Cardiac muscle cell (in vitro differentiated cells and primary cell): ENCODE data around the gene TAS1R3. TPM values are rescaled to one million over a fixed set of nuclear protein-coding genes. Genes with fewer than 3 reads are reported as not detected.

Experiments
- DNase-seq, 2 donors: peaks; one replicate each; pipeline versions ENCODE4 v3.0.0 to v3.0.0-alpha.2; 2010 to 2017; ENCODE audit warnings: low read depth in 1 of 2, low spot score in 1 of 2
- H3K27ac ChIP-seq: fragments of 200-600 bp; sonication (generic); 2 replicates; pipeline ENCODE4 v1.5.1; 2016
- H3K27me3 ChIP-seq: fragments of 200-600 bp; sonication (generic); 2 replicates; pipeline ENCODE4 v1.6.0; 2016; ENCODE audit warnings: control low read depth
- H3K36me3 ChIP-seq: fragments of 200-600 bp; sonication (generic); 2 replicates; pipeline ENCODE4 v1.5.1; 2016; ENCODE audit warnings: control low read depth
- H3K4me1 ChIP-seq: fragments of 200-600 bp; sonication (generic); 2 replicates; pipeline ENCODE4 v1.8.1; 2017; ENCODE audit warnings: low read depth, mild to moderate bottlenecking, mixed run types
- H3K4me3 ChIP-seq: fragments of 200-600 bp; sonication (generic); 2 replicates; pipeline ENCODE4 v1.5.1; 2016; ENCODE audit warnings: mild to moderate bottlenecking
- H3K9me3 ChIP-seq: fragments of 200-600 bp; sonication (generic); 2 replicates; pipeline ENCODE4 v1.5.1; 2017; ENCODE audit warnings: low read depth, mild to moderate bottlenecking, control low read depth
- polyA plus RNA-seq: library from polyadenylated mRNA; unstranded; fragments of >200 nt; fragmentation: Nextera tagmentation; extraction: Ambion mirVana; gene quantifications from 2 replicates; pipeline ENCODE4 v1.2.1, GENCODE V29; 2016
- total RNA-seq: library from RNA; depleted of rRNA; stranded (reverse); fragments of >200 nt; gene quantifications from 2 replicates; pipeline ENCODE4 v1.2.3, GENCODE V29; 2016
- TF ChIP-seq, protein P1 (sequence below): IDR thresholded peaks from 2 replicates; pipeline ENCODE4 v1.5.1; 2012; ENCODE audit warnings: low read depth, mild to moderate bottlenecking, low read length

The TAS1R3 gene
- total and polyA plus RNA-seq, 2 experiments from 2014 or later: 0.32 to 1.1 TPM

GRCh38 chr1:1347663-1348419, 16.8 kb downstream of the TAS1R3 start:
- no peaks in the 10 kb centered on the region for H3K36me3 ChIP-seq
- peak overlapping the region; percentile 67 for H3K4me3 ChIP-seq
- DNase-seq: peak in 1 of 2 donors; percentile 74
- H3K27ac ChIP-seq: peak overlapping the region; percentile 15
- H3K27me3 ChIP-seq: no peaks in the 10 kb centered on the region
- TF ChIP-seq, protein P1, sequence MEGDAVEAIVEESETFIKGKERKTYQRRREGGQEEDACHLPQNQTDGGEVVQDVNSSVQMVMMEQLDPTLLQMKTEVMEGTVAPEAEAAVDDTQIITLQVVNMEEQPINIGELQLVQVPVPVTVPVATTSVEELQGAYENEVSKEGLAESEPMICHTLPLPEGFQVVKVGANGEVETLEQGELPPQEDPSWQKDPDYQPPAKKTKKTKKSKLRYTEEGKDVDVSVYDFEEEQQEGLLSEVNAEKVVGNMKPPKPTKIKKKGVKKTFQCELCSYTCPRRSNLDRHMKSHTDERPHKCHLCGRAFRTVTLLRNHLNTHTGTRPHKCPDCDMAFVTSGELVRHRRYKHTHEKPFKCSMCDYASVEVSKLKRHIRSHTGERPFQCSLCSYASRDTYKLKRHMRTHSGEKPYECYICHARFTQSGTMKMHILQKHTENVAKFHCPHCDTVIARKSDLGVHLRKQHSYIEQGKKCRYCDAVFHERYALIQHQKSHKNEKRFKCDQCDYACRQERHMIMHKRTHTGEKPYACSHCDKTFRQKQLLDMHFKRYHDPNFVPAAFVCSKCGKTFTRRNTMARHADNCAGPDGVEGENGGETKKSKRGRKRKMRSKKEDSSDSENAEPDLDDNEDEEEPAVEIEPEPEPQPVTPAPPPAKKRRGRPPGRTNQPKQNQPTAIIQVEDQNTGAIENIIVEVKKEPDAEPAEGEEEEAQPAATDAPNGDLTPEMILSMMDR: no peak
- H3K9me3 ChIP-seq: no peaks in the 10 kb centered on the region
- H3K4me1 ChIP-seq: peaks cover 5% of the 10 kb centered on the region

GRCh38 chr1:1348420-1349255, 17.6 kb downstream of the TAS1R3 start:
- peak overlapping the region; percentile 15 for H3K27ac ChIP-seq

GRCh38 chr1:1349256-1350012, 18.4 kb downstream of the TAS1R3 start, which contains the start of gene DVL1:
Gene DVL1 (minus strand): TSS chr1:1349418. CDS start chr1:1349065, 353 bp downstream.
- Histone ChIP-seq H3K4me1 (peaks cover 5% of the 10 kb centered on the region), H3K36me3 (no peaks in the 10 kb centered on the region)

More at GRCh38 chr1:1348420-1349255, 17.6 kb downstream of the TAS1R3 start:
- Histone ChIP-seq H3K4me1 (peaks cover 5% of the 10 kb centered on the region), H3K27me3 (no peaks in the 10 kb centered on the region), H3K36me3 (no peaks in the 10 kb centered on the region), H3K4me3 (peak overlapping the region; percentile 67), H3K9me3 (no peaks in the 10 kb centered on the region)
- TF ChIP-seq, protein P1: no peak
- DNase-seq: peak; percentile 54 to 66

DNA sequence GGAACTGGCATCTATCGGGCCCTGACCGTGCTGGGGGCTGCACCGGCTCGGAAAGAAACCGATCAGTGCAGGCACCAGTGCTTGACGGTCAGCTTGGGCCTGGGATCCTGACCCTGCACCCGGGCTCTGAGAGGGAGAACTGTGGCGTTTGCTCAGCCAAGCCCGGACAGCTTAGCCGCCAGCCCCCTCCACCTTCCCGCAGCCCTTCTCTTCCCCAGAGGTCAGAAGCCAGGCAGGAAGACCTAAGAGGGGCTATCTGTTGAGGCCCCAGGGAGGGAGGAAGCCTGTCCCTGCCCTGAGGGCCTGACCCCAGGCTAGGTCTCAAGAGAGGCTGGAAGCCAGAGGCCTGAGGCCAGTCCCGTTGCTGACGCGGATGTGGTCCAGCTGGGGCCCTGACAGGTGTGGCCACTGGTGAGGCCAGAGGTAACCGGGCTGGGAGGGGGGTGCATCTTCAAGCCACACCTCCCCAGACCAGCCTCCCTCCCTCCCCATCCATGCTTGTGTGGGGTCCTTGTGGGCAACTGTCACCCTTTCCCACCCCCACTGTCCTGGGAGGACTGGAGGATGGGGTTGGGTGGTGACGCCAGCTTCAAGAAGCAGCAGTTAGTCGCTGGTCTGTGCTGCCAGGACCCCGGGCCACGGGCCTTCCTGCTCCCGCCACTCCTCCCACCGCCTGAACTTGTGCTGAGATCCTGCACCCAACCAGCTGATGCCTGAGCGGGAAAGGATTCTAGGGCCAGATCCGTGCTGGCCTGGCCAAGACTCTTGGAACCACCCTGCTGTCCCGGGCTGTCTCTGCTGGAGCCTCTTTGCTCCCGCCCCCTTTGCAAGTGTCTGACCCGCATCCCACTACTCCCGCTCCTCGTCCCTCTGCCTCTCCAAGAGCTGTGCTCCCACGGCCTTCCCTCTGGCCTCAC, 20.7 kb downstream of the TAS1R3 start:
- H3K27me3 ChIP-seq: peaks cover 12% of the 10 kb centered on the region
- H3K27ac ChIP-seq: peak overlapping the region; percentile 50
- no peak overlapping the region for H3K4me3 ChIP-seq
- TF ChIP-seq, protein P1: no peak
- H3K36me3 ChIP-seq: no peaks in the 10 kb centered on the region
- peaks cover 6% of the 10 kb centered on the region for H3K4me1 ChIP-seq
- DNase-seq: peak; percentile 32
- no peaks in the 10 kb centered on the region for H3K9me3 ChIP-seq

More at GRCh38 chr1:1349256-1350012, 18.4 kb downstream of the TAS1R3 start, which contains the start of gene DVL1:
- Histone ChIP-seq H3K27me3 (peaks cover 1% of the 10 kb centered on the region), H3K27ac (peak within 1 kb of the TSS; percentile 98), H3K9me3 (no peaks in the 10 kb centered on the region), H3K4me3 (peak within 1 kb of the TSS; percentile 99)
- TF ChIP-seq, protein P1: peak; percentile 45
- peak; percentile 71 to 81 for DNase-seq
